ENCODE results near the gene OGFRL1. TPM values are rescaled to one million over a fixed set of nuclear protein-coding genes. Genes with fewer than 3 reads are reported as not detected.

The OGFRL1 gene
- total RNA-seq, 1 donor from 2014 or later = 4.4 TPM

- no peak overlapping the region for H3K27ac Mint-ChIP-seq
- H3K4me3 Mint-ChIP-seq = no peak overlapping the region
- peaks cover 11% of the 10 kb centered on the region for H3K9me3 Mint-ChIP-seq
- H3K36me3 Mint-ChIP-seq = peaks cover 5% of the 10 kb centered on the region
- H3K27me3 Mint-ChIP-seq (ENCODE audit: low read depth) = no peaks in the 10 kb centered on the region
- no peak for TF ChIP-seq CTCF (IDR thresholded peaks at IDR 0.05; ENCODE audit: unreplicated experiment)
- no peaks in the 10 kb centered on the region for H3K4me1 Mint-ChIP-seq
- DNase-seq (ENCODE audit: low spot score in 2 of 2, unreplicated experiment in 2 of 2) = no peak
These were observed 10.5 kb upstream of the OGFRL1 start for GRCh38 chr6:71277926-71278600.

- Mint-ChIP-seq H3K4me3 (no peak overlapping the region), H3K4me1 (no peaks in the 10 kb centered on the region), H3K9me3 (peaks cover 7% of the 10 kb centered on the region), H3K27ac (no peak overlapping the region), H3K36me3 (peaks cover 5% of the 10 kb centered on the region), H3K27me3 (ENCODE audit: low read depth) (no peaks in the 10 kb centered on the region)
- TF ChIP-seq CTCF (IDR thresholded peaks at IDR 0.05; ENCODE audit: unreplicated experiment) = no peak
- no peak for DNase-seq (ENCODE audit: low spot score in 2 of 2, unreplicated experiment in 2 of 2)
These were observed 9.3 kb upstream of the OGFRL1 start for GRCh38 chr6:71279321-71279720.

- Mint-ChIP-seq H3K9me3 (peaks cover 7% of the 10 kb centered on the region), H3K27me3 (ENCODE audit: low read depth) (no peaks in the 10 kb centered on the region), H3K36me3 (peaks cover 5% of the 10 kb centered on the region), H3K4me1 (no peaks in the 10 kb centered on the region), H3K4me3 (no peak overlapping the region), H3K27ac (no peak overlapping the region)
- no peak for DNase-seq (ENCODE audit: low spot score in 2 of 2, unreplicated experiment in 2 of 2)
- no peak for TF ChIP-seq CTCF (IDR thresholded peaks at IDR 0.05; ENCODE audit: unreplicated experiment)
These were observed 8.9 kb upstream of the OGFRL1 start for GRCh38 chr6:71279740-71280139.

GRCh38 chr6:71280701-71281100, 7.9 kb upstream of the OGFRL1 start:
- Mint-ChIP-seq H3K9me3 (peaks cover 4% of the 10 kb centered on the region), H3K4me3 (no peak overlapping the region), H3K27me3 (ENCODE audit: low read depth) (no peaks in the 10 kb centered on the region), H3K36me3 (peaks cover 4% of the 10 kb centered on the region), H3K4me1 (no peaks in the 10 kb centered on the region), H3K27ac (no peak overlapping the region)
- DNase-seq (ENCODE audit: low spot score in 2 of 2, unreplicated experiment in 2 of 2) = no peak
- TF ChIP-seq CTCF (IDR thresholded peaks at IDR 0.05; ENCODE audit: unreplicated experiment) = no peak

- H3K36me3 Mint-ChIP-seq = peaks cover 3% of the 10 kb centered on the region
- peaks cover 4% of the 10 kb centered on the region for H3K4me1 Mint-ChIP-seq
- no peak overlapping the region for H3K27ac Mint-ChIP-seq
- DNase-seq (ENCODE audit: low spot score in 2 of 2, unreplicated experiment in 2 of 2) = no peak
- H3K4me3 Mint-ChIP-seq = no peak overlapping the region
- H3K9me3 Mint-ChIP-seq = peaks cover 4% of the 10 kb centered on the region
- TF ChIP-seq CTCF (IDR thresholded peaks at IDR 0.05; ENCODE audit: unreplicated experiment) = no peak
- H3K27me3 Mint-ChIP-seq (ENCODE audit: low read depth) = no peaks in the 10 kb centered on the region
These were observed 3.8 kb upstream of the OGFRL1 start for GRCh38 chr6:71284785-71285184.
